ENCODE data around the gene GGA3.
A peak's percentile ranks its signal among the peaks of the same experiment; 100 is the strongest.

The GGA3 gene

GRCh38 chr17:75244133-75244866 is 17.1 kb downstream of the GGA3 start:
- DNase-seq: no peak

GRCh38 chr17:75242461-75243042 is 18.9 kb downstream of the GGA3 start:
- no peak for DNase-seq

GRCh38 chr17:75241996-75242460 is 19.4 kb downstream of the GGA3 start:
- no peak for DNase-seq

- no peak for DNase-seq
Observed at GRCh38 chr17:75241502-75241901, 19.9 kb downstream of the GGA3 start.

GRCh38 chr17:75241143-75241430 is 20.3 kb downstream of the GGA3 start:
- DNase-seq: no peak

GRCh38 chr17:75240394-75241142 is 20.8 kb downstream of the GGA3 start:
- DNase-seq: no peak

GRCh38 chr17:75239778-75240393 is 21.5 kb downstream of the GGA3 start:
- no peak for DNase-seq

GRCh38 chr17:75239214-75239613 is 22.2 kb downstream of the GGA3 start:
- DNase-seq: no peak

- peak; percentile 44 for DNase-seq
Observed at GRCh38 chr17:75238684-75239191, 22.7 kb downstream of the GGA3 start.

- DNase-seq: no peak
Observed at GRCh38 chr17:75238020-75238580, 23.3 kb downstream of the GGA3 start.

GRCh38 chr17:75237100-75238014 is 24.0 kb downstream of the GGA3 start:
- no peak for DNase-seq

- no peak for DNase-seq
Observed at GRCh38 chr17:75232786-75233185, 28.6 kb downstream of the GGA3 start.

- DNase-seq: no peak
Observed at GRCh38 chr17:75231741-75232464, 29.5 kb downstream of the GGA3 start.

- no peak for DNase-seq
Observed at GRCh38 chr17:75231071-75231470, 30.3 kb downstream of the GGA3 start.

GRCh38 chr17:75228847-75229246 is 32.6 kb downstream of the GGA3 start:
- no peak for DNase-seq

- DNase-seq: no peak
Observed at GRCh38 chr17:75228305-75228704, 33.1 kb downstream of the GGA3 start.

- DNase-seq: no peak
Observed at GRCh38 chr17:75227729-75228128, 33.7 kb downstream of the GGA3 start.

- DNase-seq: no peak
Observed at GRCh38 chr17:75225016-75225415, 36.4 kb downstream of the GGA3 start.

GRCh38 chr17:75219815-75220214 is 41.6 kb downstream of the GGA3 start:
- DNase-seq: no peak

GRCh38 chr17:75218131-75218530 is 43.3 kb downstream of the GGA3 start:
- DNase-seq: no peak

GRCh38 chr17:75209061-75209460 is 52.3 kb downstream of the GGA3 start:
- no peak for DNase-seq

Data from activated T-cell treated with anti-CD3 and anti-CD28 coated beads for 4 hours (primary cell).